Measurements from ENCODE around the gene MYH11.

MYH11 gene

GRCh38 chr16:15827709-15828343 is 29.0 kb downstream of the MYH11 start:
- no peak overlapping the region for H3K4me3 ChIP-seq (ENCODE audit: control insufficient read depth, low read depth, low read length)
- no peak for DNase-seq (ENCODE audit: low read depth)
- no peak for TF ChIP-seq CTCF (IDR thresholded peaks at IDR 0.05; ENCODE audit: control insufficient read depth, insufficient read depth, low read depth, low read length, missing control alignments)

- TF ChIP-seq CTCF (IDR thresholded peaks at IDR 0.05; ENCODE audit: control insufficient read depth, insufficient read depth, low read depth, low read length, missing control alignments): no peak
- H3K4me3 ChIP-seq (ENCODE audit: control insufficient read depth, low read depth, low read length): no peak overlapping the region
- DNase-seq (ENCODE audit: low read depth): no peak
Observed at GRCh38 chr16:15827299-15827698, 29.5 kb downstream of the MYH11 start.

- H3K4me3 ChIP-seq (ENCODE audit: control insufficient read depth, low read depth, low read length): no peak overlapping the region
- no peak for DNase-seq (ENCODE audit: low read depth)
- no peak for TF ChIP-seq CTCF (IDR thresholded peaks at IDR 0.05; ENCODE audit: control insufficient read depth, insufficient read depth, low read depth, low read length, missing control alignments)
Observed at GRCh38 chr16:15825750-15826305, 31.0 kb downstream of the MYH11 start.

GRCh38 chr16:15822957-15823356 is 33.9 kb downstream of the MYH11 start:
- no peak for TF ChIP-seq CTCF (IDR thresholded peaks at IDR 0.05; ENCODE audit: control insufficient read depth, insufficient read depth, low read depth, low read length, missing control alignments)
- no peak for DNase-seq (ENCODE audit: low read depth)
- H3K4me3 ChIP-seq (ENCODE audit: control insufficient read depth, low read depth, low read length): no peak overlapping the region

- H3K4me3 ChIP-seq (ENCODE audit: control insufficient read depth, low read depth, low read length): no peak overlapping the region
- TF ChIP-seq CTCF (IDR thresholded peaks at IDR 0.05; ENCODE audit: control insufficient read depth, insufficient read depth, low read depth, low read length, missing control alignments): no peak
- no peak for DNase-seq (ENCODE audit: low read depth)
Observed at GRCh38 chr16:15820837-15821236, 36.0 kb downstream of the MYH11 start.

GRCh38 chr16:15819046-15819445 is 37.8 kb downstream of the MYH11 start:
- no peak for TF ChIP-seq CTCF (IDR thresholded peaks at IDR 0.05; ENCODE audit: control insufficient read depth, insufficient read depth, low read depth, low read length, missing control alignments)
- no peak overlapping the region for H3K4me3 ChIP-seq (ENCODE audit: control insufficient read depth, low read depth, low read length)
- no peak for DNase-seq (ENCODE audit: low read depth)

Data from AG09309 (cell line).